HG02571 (cell line): ENCODE measurements around the gene AVL9.
"Not testable (repeated sequence)": the region's sequence is repeated elsewhere in the genome, so short reads cannot be mapped to it uniquely, and the experiment has no call there.

Experiments
- ATAC-seq: cut with Tn5 transposase; IDR thresholded peaks from one replicate; pipeline ENCODE4 v1.9.1; 2021; ENCODE audit warnings: mild to moderate bottlenecking, moderate library complexity; ENCODE audit not compliant: unreplicated experiment

Gene AVL9

DNA sequence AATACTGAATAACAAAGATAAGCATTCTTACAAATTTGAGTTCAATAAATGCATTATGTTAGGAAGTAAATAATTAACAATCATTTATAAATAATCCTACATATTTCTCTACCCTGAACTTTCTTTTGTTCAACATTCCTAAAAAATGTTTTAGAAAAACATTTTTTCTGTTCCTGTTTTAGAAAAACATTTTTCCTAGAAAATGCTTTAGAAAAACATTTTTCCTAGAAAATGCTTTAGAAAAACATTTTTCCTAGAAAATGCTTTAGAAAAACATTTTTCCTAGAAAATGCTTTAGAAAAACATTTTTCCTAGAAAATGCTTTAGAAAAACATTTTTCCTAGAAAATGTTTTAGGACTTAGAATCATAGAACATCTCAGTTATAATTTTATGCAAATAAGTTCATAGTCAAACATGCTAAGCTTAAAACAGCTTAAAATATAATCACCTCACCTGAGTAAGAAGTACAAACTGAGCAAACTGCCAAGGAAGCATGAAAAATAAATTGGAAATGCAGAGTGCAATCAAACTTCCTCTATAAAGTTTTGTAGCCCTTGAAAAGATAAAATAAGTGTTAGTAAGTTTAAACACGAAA lies 139.6 kb downstream of the AVL9 start:
- not testable (repeated sequence) for ATAC-seq

GRCh38 chr7:32636725-32637462 lies 141.6 kb downstream of the AVL9 start:
- not testable (repeated sequence) for ATAC-seq

- not testable (repeated sequence) for ATAC-seq
These were observed 142.3 kb downstream of the AVL9 start for GRCh38 chr7:32637611-32638010.
